Naive thymus-derived CD4-positive, alpha-beta T cell (primary cell): ENCODE measurements around the gene TENM4. TPM values are rescaled to one million over a fixed set of nuclear protein-coding genes. Genes with fewer than 3 reads are reported as not detected.

Experiments used
- ATAC-seq: fragments of 150-1000 bp; cut with Tn5 transposase; 2 replicates; pipeline ENCODE4 v1.10.0; 2021; ENCODE audit warnings: mild to moderate bottlenecking, moderate library complexity
- CTCF ChIA-PET: fragments of 350-600 bp; sonication (Branson Sonifier 250); formaldehyde crosslinking; loops from one replicate; lab custom pipeline; 2021; ENCODE audit warnings: antibody characterized with exemption; lab: Charles Lee
- POLR2A ChIA-PET: fragments of 350-600 bp; sonication (Branson Sonifier 250); formaldehyde crosslinking; loops from one replicate; lab custom pipeline; 2021; ENCODE audit warnings: antibody characterized with exemption, inconsistent platforms; lab: Charles Lee
- DNase-seq, 9 donors: peaks; one replicate each; pipeline versions ENCODE4 v3.0.0 to v3.0.0-alpha.2; 2020 to 2022; ENCODE audit warnings: mixed read lengths in 1 of 9
- H3K27ac ChIP-seq: one replicate; pipeline ENCODE4 v1.7.0; 2013; ENCODE audit warnings: mild to moderate bottlenecking, low read depth, low read length, moderate library complexity
- H3K27me3 ChIP-seq, 2 donors: one replicate each; pipeline ENCODE4 v1.7.0; 2013; ENCODE audit warnings: low read length in 2 of 2, mild to moderate bottlenecking in 2 of 2, moderate library complexity in 2 of 2; ENCODE audit not compliant: control insufficient read depth in 2 of 2, insufficient read depth in 2 of 2
- H3K36me3 ChIP-seq, 3 experiments: 1 replicate in 2 of 3; 2 replicates in 1 of 3; pipeline ENCODE4 v1.7.0; 2013; ENCODE audit warnings: low read length in 3 of 3, mild to moderate bottlenecking in 3 of 3, moderate library complexity in 1 of 3; ENCODE audit not compliant: insufficient read depth in 3 of 3, control insufficient read depth in 2 of 3
- H3K4me1 ChIP-seq, 2 donors: one replicate each; pipeline ENCODE4 v1.7.0; 2013; ENCODE audit warnings: low read length in 2 of 2, mild to moderate bottlenecking in 2 of 2, moderate library complexity in 1 of 2; ENCODE audit not compliant: control insufficient read depth in 2 of 2, insufficient read depth in 2 of 2
- H3K4me3 ChIP-seq: 2 replicates; pipeline ENCODE4 v1.7.0; 2013; ENCODE audit warnings: mild to moderate bottlenecking, low read length
- H3K9me3 ChIP-seq, 3 experiments: 1 replicate in 2 of 3; 2 replicates in 1 of 3; pipeline ENCODE4 v1.7.0; 2013; ENCODE audit warnings: low read length in 3 of 3; ENCODE audit not compliant: control insufficient read depth in 2 of 3
- H3K27ac Mint-ChIP-seq, 9 donors: one replicate each; pipeline ENCODE4 v1.8.0; 2020 to 2022; ENCODE audit warnings: mixed read lengths in 9 of 9, mild to moderate bottlenecking in 8 of 9, moderate library complexity in 5 of 9, inconsistent platforms in 2 of 9
- H3K27me3 Mint-ChIP-seq, 5 donors: one replicate each; pipeline ENCODE4 v1.8.0; 2021 to 2022; ENCODE audit warnings: mixed read lengths in 5 of 5, mild to moderate bottlenecking in 1 of 5
- H3K36me3 Mint-ChIP-seq, 5 donors: one replicate each; pipeline ENCODE4 v1.8.0; 2020 to 2022; ENCODE audit warnings: mixed read lengths in 5 of 5, mild to moderate bottlenecking in 3 of 5, inconsistent platforms in 1 of 5
- H3K4me1 Mint-ChIP-seq, 7 donors: one replicate each; pipeline ENCODE4 v1.8.0; 2020 to 2022; ENCODE audit warnings: mixed read lengths in 7 of 7, mild to moderate bottlenecking in 3 of 7, inconsistent platforms in 1 of 7
- H3K4me3 Mint-ChIP-seq, 10 donors: one replicate each; pipeline ENCODE4 v1.8.0; 2020 to 2022; ENCODE audit warnings: mild to moderate bottlenecking in 10 of 10, mixed read lengths in 10 of 10, moderate library complexity in 6 of 10, inconsistent platforms in 2 of 10
- H3K9me3 Mint-ChIP-seq, 11 donors: one replicate each; pipeline ENCODE4 v1.8.0; 2020 to 2022; ENCODE audit warnings: mixed read lengths in 11 of 11, mild to moderate bottlenecking in 4 of 11, inconsistent platforms in 1 of 11, moderate library complexity in 1 of 11
- intact Hi-C, 2 donors: fragments of 100-400 bp; cut with micrococcal nuclease; formaldehyde crosslinking; loops; one replicate each; pipeline ENCODE4 v1.15.1; 2023
- polyA plus RNA-seq, 2 donors: library from polyadenylated mRNA; unstranded; fragments of 300-500 nt; fragmentation: Illumina TruSeq; gene quantifications; one replicate each; pipeline ENCODE4 v1.2.3, GENCODE V29; 2021
- total RNA-seq, 6 experiments: library from RNA in 5 of 6; stranded (reverse) in 5 of 6; gene quantifications; 1 replicate in 5 of 6; 2 replicates in 1 of 6; pipeline ENCODE4 v1.2.3 and lab custom pipeline; 2021 to 2026

Gene TENM4
- total and polyA plus RNA-seq, 7 experiments from 2014 or later = 0.32 to 0.47 TPM; not detected in 5

DNA sequence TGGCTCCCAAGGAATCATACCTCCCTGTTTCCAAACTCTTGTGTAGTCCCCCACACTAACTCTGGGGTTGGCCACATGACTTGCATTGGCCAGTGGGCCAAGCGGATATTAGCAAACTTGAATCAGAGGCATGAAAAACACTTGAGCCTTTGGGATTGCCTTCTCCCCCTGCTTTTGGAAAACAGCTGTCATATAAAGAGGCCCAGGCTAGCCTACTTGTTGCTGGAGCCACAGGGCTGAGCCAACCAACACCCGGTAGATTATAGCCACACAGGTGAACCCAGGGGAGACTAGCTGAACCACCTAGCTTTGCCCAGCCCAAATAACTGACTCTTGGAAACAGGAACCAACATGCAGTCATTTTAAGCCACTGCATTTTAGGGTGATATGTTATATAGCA is 354.8 kb downstream of the TENM4 start:
- Mint-ChIP-seq H3K9me3 (peaks cover 0 to 1% (median 0%) of the 10 kb centered on the region in 11 donors), H3K27ac (no peak overlapping the region), H3K27me3 (no peaks in the 10 kb centered on the region), H3K36me3 (no peaks in the 10 kb centered on the region), H3K4me3 (no peak overlapping the region), H3K4me1 (no peaks in the 10 kb centered on the region)
- H3K27me3 ChIP-seq = no peaks in the 10 kb centered on the region
- H3K4me1 ChIP-seq = no peaks in the 10 kb centered on the region
- H3K36me3 ChIP-seq = no peaks in the 10 kb centered on the region
- no peaks in the 10 kb centered on the region for H3K9me3 ChIP-seq
- POLR2A ChIA-PET = no interaction called here
- no peak overlapping the region for H3K4me3 ChIP-seq
- CTCF ChIA-PET = interaction anchor here (0.6 kb wide), 1 partner anchor 263 kb away, joined by 5 read pairs; no protein-coding TSS in a partner anchor
- ATAC-seq (no peak), DNase-seq (no peak)
- H3K27ac ChIP-seq = no peak overlapping the region
- intact Hi-C loops = no loop called here

DNA sequence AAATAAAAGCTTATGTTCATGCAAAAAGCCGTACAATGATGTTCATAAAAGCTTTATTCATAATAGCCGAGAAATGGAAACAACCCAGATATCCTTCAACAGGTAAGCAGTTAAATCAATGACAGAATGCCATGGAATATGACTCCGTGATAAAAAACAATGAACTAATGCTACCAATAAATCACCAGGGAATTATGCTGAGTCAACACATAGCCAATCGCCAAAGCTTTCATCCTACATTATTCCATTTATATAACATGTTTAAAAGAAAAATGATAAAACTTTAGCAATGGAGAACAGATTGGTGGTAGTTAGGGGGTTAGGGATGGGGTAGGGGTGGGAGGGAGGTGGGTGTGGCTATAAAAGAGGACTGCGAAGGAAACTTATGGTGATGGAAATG is 356.4 kb downstream of the TENM4 start:
- no peaks in the 10 kb centered on the region for H3K4me1 Mint-ChIP-seq
- DNase-seq (no peak), ATAC-seq (no peak)
- CTCF ChIA-PET = no interaction called here
- Histone ChIP-seq H3K36me3 (no peaks in the 10 kb centered on the region), H3K27me3 (no peaks in the 10 kb centered on the region), H3K4me3 (no peak overlapping the region), H3K4me1 (no peaks in the 10 kb centered on the region), H3K27ac (no peak overlapping the region), H3K9me3 (no peaks in the 10 kb centered on the region)
- POLR2A ChIA-PET = no interaction called here
- H3K4me3 Mint-ChIP-seq = no peak overlapping the region
- H3K27ac Mint-ChIP-seq = no peak overlapping the region
- intact Hi-C loops = no loop called here
- H3K36me3 Mint-ChIP-seq = no peaks in the 10 kb centered on the region
- H3K9me3 Mint-ChIP-seq = peaks cover 0 to 1% (median 0%) of the 10 kb centered on the region in 11 donors
- H3K27me3 Mint-ChIP-seq = peaks cover 0 to 2% (median 0%) of the 10 kb centered on the region in 5 donors

DNA sequence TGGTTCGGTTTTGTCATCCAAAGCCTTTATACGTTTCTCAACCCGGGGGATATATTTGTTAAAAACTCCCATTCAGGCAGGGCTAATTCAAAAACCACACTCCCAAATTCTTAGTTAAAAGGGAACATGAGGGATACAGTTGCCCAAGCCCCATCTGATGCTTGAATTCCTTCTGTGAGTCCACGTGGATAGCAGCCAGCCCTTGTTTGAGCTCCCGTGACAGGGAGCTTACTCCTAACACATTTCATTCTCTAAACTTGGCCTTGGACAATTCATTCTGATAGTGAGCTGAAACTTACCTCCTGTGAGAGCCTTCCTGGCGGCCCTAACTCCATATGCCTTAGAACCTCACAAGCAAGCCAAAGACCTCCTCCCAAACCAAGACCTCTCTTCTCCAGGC is 357.5 kb downstream of the TENM4 start:
- Histone ChIP-seq H3K4me3 (no peak overlapping the region), H3K27me3 (no peaks in the 10 kb centered on the region), H3K36me3 (no peaks in the 10 kb centered on the region), H3K27ac (no peak overlapping the region), H3K4me1 (no peaks in the 10 kb centered on the region), H3K9me3 (no peaks in the 10 kb centered on the region)
- no peak for ATAC-seq
- Mint-ChIP-seq H3K27me3 (peaks cover 0 to 4% (median 0%) of the 10 kb centered on the region in 5 donors), H3K9me3 (peaks cover 0 to 1% (median 0%) of the 10 kb centered on the region in 11 donors), H3K27ac (no peak overlapping the region), H3K4me3 (no peak overlapping the region), H3K36me3 (no peaks in the 10 kb centered on the region), H3K4me1 (no peaks in the 10 kb centered on the region)
- ChIA-PET CTCF (no interaction called here), POLR2A (no interaction called here)
- no peak for DNase-seq
- intact Hi-C loops = no loop called here

DNA sequence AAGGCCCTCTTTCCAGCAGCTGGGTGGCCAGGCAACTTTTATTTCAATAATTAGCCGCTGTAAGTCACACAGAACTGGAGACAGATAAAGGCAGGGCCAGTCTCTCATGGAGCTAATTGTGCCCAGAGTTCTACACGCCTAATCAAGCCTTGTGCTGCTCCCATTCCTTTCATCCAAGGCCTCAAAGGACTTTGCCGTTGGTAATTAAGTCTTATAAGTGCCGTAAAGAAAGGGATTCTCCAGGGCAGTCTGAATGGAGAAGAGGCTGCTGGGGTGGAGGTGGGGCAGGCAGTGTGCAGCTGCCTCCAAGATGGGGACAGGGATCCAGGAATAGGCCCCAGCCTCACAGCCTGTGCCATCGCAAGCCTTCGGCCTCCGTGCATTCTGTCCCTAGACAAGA is 357.9 kb downstream of the TENM4 start:
- ChIA-PET CTCF (no interaction called here), POLR2A (no interaction called here)
- Histone ChIP-seq H3K36me3 (no peaks in the 10 kb centered on the region), H3K9me3 (no peaks in the 10 kb centered on the region), H3K27me3 (no peaks in the 10 kb centered on the region), H3K4me1 (no peaks in the 10 kb centered on the region), H3K27ac (no peak overlapping the region), H3K4me3 (no peak overlapping the region)
- no peaks in the 10 kb centered on the region for H3K4me1 Mint-ChIP-seq
- DNase-seq (no peak), ATAC-seq (no peak)
- peaks cover 0 to 4% (median 0%) of the 10 kb centered on the region in 5 donors for H3K27me3 Mint-ChIP-seq
- H3K9me3 Mint-ChIP-seq = peaks cover 0 to 1% (median 0%) of the 10 kb centered on the region in 11 donors
- H3K4me3 Mint-ChIP-seq = no peak overlapping the region
- H3K36me3 Mint-ChIP-seq = no peaks in the 10 kb centered on the region
- intact Hi-C loops = no loop called here
- no peak overlapping the region for H3K27ac Mint-ChIP-seq

DNA sequence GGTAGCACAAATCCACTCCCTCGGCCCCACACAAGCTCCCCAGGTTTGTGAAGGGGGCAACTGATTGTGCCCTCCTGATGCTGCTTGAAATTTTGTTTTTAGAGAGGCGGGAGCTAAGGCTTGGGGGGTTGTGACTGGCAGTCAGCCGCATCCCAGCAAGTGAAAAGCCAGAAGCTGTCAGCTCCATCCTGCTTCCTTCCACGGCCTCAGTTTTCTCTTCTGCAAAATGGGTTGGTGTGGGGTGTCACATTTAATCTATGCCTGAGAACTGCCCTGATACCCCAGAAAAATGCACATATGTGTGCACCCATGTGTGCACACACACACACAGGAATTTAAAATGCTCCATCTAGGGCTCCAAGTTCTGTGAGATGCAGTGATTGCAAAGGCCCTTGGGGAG is 358.6 kb downstream of the TENM4 start:
- intact Hi-C loops = no loop called here
- Mint-ChIP-seq H3K27me3 (peaks cover 0 to 4% (median 0%) of the 10 kb centered on the region in 5 donors), H3K4me3 (no peak overlapping the region), H3K36me3 (no peaks in the 10 kb centered on the region), H3K4me1 (no peaks in the 10 kb centered on the region), H3K27ac (no peak overlapping the region), H3K9me3 (peaks cover 0 to 1% (median 0%) of the 10 kb centered on the region in 11 donors)
- ATAC-seq = no peak
- POLR2A ChIA-PET = no interaction called here
- no peak for DNase-seq
- no peaks in the 10 kb centered on the region for H3K9me3 ChIP-seq
- no peaks in the 10 kb centered on the region for H3K36me3 ChIP-seq
- H3K4me1 ChIP-seq = no peaks in the 10 kb centered on the region
- no peak overlapping the region for H3K4me3 ChIP-seq
- H3K27me3 ChIP-seq = no peaks in the 10 kb centered on the region
- CTCF ChIA-PET = interaction anchor here (0.9 kb wide), 1 partner anchor 9 kb away, joined by 3 read pairs; no protein-coding TSS in a partner anchor
- no peak overlapping the region for H3K27ac ChIP-seq

DNA sequence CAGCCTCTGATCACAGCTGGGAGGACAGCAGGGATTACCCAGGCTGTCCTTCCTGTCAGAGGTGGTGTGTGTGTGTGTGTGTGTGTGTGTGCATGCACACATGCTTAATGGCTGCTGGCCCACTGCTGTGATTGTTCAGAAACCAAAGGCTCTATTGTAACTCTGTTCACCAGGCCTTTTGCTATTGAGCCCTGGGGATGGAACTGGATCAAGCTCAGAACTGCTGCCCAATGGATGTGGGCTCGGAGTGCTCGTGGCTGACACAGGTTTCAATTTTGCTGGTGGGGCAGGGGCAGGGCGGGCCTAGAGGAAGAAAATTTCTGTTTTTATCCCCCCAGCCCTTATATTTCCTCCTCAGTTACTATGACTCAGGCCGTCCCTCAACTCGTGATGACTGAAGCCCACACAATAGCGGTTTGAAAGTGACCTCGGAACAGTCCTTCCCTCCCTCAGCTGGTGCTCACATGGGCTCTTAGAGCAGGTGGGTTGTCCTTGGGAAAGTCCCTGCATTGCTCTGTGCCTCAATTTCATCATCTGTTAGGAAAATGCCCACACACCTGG is 359.3 kb downstream of the TENM4 start:
- intact Hi-C loops = no loop called here
- H3K27ac Mint-ChIP-seq = no peak overlapping the region
- Histone ChIP-seq H3K27me3 (no peaks in the 10 kb centered on the region), H3K36me3 (no peaks in the 10 kb centered on the region), H3K4me1 (no peaks in the 10 kb centered on the region), H3K9me3 (no peaks in the 10 kb centered on the region), H3K27ac (no peak overlapping the region), H3K4me3 (no peak overlapping the region)
- H3K9me3 Mint-ChIP-seq = peaks cover 0 to 1% (median 0%) of the 10 kb centered on the region in 11 donors
- H3K27me3 Mint-ChIP-seq = peaks cover 0 to 4% (median 0%) of the 10 kb centered on the region in 5 donors
- CTCF ChIA-PET = no interaction called here
- POLR2A ChIA-PET = no interaction called here
- no peaks in the 10 kb centered on the region for H3K4me1 Mint-ChIP-seq
- H3K36me3 Mint-ChIP-seq = no peaks in the 10 kb centered on the region
- no peak overlapping the region for H3K4me3 Mint-ChIP-seq
- DNase-seq = no peak
- no peak for ATAC-seq

DNA sequence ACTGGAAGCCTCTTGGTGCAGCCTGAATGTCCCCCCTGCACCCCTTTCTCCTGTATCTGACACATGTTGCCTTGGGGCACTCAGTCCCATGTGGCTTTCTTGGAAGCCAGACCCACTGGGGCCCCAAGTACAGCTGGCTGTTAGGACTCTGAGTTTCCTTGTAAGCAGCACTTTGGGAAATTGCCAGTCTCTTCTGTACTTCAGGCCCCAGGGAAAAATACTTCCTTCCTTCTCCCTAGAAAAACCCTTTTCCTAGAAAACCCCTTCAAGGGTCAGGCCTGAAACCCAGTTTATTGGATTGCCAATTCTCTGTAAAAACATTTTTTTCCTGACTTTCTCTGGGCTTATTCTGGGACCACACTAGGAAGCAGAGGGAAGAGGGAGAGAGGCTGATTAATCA is 360.3 kb downstream of the TENM4 start:
- H3K4me1 ChIP-seq = no peaks in the 10 kb centered on the region
- Mint-ChIP-seq H3K9me3 (peaks cover 0 to 1% (median 0%) of the 10 kb centered on the region in 11 donors), H3K27ac (no peak overlapping the region), H3K36me3 (no peaks in the 10 kb centered on the region), H3K4me3 (no peak overlapping the region), H3K4me1 (no peaks in the 10 kb centered on the region), H3K27me3 (peaks cover 0 to 4% (median 0%) of the 10 kb centered on the region in 5 donors)
- no peak overlapping the region for H3K4me3 ChIP-seq
- no peaks in the 10 kb centered on the region for H3K27me3 ChIP-seq
- no peaks in the 10 kb centered on the region for H3K36me3 ChIP-seq
- intact Hi-C loops = no loop called here
- ATAC-seq = no peak
- ChIA-PET POLR2A (no interaction called here), CTCF (no interaction called here)
- H3K9me3 ChIP-seq = no peaks in the 10 kb centered on the region
- DNase-seq = no peak
- H3K27ac ChIP-seq = no peak overlapping the region
